ENCODE results near the gene PKP1.

The PKP1 gene

DNA sequence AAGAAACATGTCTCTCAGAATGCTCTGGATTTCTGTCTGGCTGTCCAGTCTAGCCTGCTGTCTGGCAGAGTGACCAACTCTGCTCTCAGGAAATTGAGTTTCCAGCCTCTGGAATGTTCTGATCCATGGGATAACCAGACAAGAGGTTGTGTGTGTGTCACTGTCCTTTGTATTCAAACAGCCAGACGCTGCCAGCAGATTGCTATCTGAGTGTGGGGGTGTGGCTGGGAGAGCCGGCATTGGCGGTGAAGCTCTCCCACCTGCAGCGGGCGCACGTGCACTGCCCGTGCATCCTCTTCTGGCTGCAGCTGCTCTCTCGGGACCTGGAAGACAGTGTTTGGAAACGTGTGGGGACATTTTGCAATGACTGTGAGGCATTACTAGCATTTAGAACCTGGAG, 26.1 kb downstream of the PKP1 start:
- no peak for DNase-seq (ENCODE audit: low read depth)

DNA sequence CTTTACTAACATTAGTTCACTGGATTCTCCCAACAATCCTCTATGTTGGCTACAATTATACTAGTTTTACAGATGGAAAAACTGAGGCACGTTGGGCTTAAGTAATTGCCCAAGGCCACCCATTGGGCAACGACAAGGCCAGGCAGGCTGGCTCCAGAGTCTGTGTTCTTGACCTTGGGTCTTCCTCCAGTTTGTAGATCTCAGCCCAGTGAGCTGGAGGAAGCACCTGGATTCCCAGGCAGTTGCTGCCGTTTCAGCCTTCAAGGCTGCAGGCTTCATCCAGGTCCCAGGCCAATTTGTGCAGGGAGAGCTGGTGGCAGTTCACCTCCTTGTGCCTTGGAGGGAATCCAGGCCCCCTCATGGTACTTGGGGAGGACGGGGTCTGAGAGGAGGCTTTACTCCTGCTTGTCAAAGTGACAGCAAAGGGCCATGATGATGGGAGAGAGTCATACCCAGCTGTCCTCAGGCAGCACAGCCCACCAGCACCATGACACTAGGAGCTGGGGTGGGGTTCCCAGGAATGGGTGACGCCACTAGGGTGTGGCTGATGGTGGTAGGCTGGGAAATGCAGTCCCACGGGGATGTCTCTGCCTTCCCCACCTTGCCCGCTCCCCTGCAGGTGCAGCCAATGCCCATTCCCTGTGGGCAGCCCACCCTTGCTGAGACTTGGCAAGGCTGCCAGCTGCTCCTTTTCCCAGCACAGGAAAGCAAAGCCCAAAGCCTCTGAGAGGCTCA, 27.1 kb downstream of the PKP1 start:
- DNase-seq (ENCODE audit: low read depth) = no peak

DNA sequence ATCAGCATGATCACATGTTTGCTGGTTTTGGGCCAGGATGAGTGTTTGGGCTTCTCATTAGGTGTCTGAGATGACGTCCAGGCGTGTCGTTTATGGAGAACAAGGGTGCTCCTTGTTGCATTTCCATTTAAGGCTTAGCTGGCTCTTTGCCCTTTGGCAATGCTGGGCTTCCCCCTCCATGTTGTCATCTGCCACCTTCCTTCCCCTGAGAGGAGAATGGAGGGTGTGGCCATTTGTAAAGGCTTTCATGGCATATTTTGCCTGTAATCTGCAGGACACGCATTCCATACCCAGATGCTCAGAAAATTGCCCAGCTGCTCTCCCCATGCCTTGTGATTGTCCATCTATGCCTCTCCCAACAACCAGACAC, 27.7 kb downstream of the PKP1 start:
- no peak for DNase-seq (ENCODE audit: low read depth)

DNA sequence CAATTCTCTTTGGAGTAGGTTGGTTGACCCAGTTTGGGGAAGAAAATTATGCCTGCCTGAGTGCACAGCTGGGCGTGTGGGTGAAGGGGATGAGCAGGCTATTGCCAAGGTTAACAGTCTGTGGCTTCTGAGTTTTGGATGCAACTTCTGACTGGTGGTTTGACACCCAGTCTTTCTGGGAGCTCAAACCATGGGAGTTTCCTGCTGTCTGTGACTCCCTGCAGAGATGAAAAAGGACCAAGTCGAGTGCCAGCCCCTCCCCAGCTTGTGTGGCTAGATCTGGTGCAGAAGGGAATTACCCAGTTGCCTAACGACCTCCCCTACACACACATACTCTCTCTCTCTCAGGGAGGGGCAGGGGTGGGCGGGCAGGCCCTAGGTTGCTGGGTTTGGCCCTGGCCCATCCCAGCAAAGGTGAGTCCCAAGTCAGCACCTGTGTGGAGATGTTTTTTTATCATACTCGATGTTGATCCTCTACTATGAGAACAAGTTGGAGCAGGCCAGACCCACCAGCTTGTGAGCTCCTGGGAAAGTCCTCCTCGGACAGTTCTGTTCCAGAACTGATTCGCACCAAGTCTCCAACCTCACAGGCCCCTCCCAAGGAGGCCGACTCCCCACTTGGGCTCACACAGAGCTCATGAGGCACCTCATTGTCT, 28.2 kb downstream of the PKP1 start:
- no peak for DNase-seq (ENCODE audit: low read depth)

DNA sequence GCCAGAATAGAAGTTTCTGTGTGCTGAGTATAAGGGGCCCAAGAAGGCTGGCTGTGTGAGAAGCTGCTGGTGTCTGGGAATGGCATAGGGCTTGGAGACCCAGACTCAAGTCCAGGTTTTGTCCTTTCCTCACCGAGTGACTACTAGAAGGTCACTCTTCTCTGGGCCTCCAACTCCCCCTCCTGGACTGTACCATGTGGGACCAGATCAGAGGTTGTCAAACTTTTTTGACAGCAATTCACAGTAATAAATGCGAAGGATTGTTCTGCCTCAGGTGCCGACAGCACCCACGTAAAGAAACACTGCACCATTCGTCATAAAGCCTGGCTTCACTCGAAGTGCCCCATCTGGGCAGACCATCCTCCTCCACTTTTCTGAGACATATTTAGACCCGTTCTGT, 29.0 kb downstream of the PKP1 start:
- DNase-seq (ENCODE audit: low read depth) = no peak

DNA sequence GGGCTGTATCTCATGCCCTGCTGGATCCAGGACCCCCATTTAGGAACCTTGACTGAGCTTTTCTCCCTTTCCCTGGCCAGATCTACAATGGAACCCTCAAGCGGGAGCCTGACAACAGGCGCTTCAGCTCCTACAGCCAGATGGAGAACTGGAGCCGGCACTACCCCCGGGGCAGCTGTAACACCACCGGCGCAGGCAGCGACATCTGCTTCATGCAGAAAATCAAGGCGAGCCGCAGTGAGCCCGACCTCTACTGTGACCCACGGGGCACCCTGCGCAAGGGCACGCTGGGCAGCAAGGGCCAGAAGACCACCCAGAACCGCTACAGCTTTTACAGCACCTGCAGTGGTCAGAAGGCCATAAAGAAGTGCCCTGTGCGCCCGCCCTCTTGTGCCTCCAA, 29.8 kb downstream of the PKP1 start:
- no peak for DNase-seq (ENCODE audit: low read depth)

DNA sequence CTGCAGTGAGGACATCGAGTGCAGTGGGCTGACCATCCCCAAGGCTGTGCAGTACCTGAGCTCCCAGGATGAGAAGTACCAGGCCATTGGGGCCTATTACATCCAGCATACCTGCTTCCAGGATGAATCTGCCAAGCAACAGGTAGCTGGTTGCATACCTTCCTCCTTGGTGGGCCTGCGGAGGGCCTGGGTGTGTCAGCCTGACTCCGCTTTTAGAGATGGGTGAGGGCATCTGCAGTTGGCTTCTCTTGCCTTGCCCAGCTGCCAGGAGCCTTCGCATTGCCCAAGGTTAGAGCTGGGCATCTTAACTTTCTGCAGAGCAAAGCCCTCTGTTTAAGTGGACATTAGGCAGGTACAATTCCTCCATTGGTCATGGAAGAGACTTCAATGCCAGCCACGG, 33.2 kb downstream of the PKP1 start:
- no peak for DNase-seq (ENCODE audit: low read depth)

DNA sequence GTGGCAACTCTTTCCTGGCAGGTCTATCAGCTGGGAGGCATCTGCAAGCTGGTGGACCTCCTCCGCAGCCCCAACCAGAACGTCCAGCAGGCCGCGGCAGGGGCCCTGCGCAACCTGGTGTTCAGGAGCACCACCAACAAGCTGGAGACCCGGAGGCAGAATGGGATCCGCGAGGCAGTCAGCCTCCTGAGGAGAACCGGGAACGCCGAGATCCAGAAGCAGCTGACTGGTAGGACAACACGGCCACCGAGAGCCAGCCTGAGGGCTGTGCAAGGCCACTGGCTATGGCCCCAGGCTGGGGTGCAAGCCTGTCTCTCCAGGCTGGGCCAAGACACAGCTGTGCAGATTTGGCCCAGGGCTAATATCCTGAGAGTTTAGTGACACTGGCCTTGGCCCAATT, 34.2 kb downstream of the PKP1 start:
- DNase-seq (ENCODE audit: low read depth) = no peak

DNA sequence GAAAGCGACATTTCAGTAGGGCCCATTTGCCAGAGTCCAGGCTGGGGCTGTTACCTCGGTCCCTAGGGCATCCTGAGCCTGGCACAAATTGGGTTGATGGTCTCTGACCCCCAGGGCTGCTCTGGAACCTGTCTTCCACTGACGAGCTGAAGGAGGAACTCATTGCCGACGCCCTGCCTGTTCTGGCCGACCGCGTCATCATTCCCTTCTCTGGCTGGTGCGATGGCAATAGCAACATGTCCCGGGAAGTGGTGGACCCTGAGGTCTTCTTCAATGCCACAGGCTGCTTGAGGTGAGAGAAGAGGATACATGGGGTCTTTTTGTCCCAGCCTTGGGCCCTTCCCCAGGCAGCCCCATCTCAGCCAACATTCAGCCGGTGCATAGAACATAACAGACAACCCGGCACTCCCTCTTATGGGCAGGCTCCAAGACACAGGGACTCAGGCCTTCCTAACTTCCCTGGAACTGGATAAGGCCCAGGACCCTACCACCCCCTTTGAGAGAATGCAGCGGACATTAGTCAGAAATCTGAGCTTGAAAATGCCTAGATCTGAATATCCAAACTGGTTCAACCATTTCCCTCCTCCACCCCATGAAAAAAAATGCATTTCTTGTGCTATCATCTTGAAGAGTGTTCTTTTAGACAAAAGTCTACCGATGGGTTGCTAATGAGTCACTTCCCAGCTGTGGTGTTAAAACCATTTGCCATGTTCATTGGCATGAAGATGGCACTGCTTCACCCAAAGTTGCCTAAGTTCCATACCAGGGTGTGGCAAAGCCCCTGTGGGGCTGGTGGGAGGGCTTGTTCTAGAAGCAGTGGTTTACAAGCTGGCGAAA, 35.4 kb downstream of the PKP1 start:
- DNase-seq (ENCODE audit: low read depth) = no peak

DNA sequence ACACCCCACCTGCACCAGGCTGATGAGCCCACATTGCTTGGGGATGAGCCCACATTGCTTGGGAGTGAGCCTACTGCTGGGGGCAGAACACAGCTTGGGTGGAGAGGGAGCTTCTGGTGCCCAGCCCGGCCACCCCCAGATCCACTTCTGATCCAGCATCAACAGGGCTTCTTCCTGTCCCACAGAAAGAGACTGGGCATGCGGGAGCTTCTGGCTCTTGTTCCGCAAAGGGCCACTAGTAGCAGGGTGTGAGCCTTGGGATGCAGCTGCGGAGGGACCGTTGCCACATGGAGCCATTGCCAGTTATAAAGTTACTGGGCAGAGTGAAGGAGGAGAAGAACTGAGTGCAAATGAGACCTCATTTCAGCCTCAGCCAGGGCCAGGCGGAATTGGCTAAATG, 36.3 kb downstream of the PKP1 start:
- DNase-seq (ENCODE audit: low read depth) = no peak

DNA sequence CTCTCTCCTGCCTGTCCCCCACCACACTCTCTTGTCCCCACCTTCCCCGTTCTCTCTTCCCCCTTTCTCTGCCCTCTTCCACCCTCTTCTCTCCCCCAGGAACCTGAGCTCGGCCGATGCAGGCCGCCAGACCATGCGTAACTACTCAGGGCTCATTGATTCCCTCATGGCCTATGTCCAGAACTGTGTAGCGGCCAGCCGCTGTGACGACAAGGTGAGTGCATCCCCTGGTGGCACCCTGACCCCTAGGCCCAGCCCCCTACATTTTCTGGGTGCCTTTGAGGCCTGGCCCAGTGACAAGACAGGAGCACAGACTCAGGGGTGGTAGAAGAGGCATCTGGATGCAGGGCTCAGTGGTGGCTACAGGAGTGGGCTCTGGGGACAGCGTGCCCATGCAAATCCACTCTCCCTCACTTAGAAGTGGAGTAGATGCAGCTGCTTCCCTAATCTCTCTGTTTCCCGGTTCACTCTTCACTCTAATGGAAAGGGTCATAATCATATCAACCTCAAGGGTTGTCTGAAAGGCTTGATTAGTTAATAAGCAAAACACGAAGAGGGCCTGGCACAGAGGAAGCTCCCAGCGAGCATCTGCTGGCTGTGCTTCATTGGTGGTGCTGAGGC, 37.0 kb downstream of the PKP1 start:
- no peak for DNase-seq (ENCODE audit: low read depth)

DNA sequence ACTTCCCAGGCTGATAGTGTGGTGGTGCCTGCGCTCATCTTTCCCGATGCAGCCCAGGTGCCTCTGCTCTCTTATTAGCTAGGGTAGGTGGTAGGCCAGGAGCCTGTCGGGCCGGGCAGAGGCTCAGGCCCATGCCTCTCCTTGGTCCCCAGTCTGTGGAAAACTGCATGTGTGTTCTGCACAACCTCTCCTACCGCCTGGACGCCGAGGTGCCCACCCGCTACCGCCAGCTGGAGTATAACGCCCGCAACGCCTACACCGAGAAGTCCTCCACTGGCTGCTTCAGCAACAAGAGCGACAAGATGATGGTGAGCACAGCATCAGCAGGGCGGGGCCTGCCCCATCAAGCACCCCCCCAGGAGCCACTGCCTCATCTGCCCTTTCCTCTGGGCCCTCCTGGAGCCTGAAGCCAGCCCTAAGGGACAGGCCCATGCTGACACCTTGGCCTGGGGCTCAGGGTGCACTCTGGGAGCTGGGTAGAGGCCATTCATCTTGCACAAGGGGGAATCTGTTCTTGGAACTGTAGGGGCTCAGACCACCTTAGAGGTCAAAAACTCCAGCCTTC, 38.6 kb downstream of the PKP1 start:
- DNase-seq (ENCODE audit: low read depth) = no peak

DNA sequence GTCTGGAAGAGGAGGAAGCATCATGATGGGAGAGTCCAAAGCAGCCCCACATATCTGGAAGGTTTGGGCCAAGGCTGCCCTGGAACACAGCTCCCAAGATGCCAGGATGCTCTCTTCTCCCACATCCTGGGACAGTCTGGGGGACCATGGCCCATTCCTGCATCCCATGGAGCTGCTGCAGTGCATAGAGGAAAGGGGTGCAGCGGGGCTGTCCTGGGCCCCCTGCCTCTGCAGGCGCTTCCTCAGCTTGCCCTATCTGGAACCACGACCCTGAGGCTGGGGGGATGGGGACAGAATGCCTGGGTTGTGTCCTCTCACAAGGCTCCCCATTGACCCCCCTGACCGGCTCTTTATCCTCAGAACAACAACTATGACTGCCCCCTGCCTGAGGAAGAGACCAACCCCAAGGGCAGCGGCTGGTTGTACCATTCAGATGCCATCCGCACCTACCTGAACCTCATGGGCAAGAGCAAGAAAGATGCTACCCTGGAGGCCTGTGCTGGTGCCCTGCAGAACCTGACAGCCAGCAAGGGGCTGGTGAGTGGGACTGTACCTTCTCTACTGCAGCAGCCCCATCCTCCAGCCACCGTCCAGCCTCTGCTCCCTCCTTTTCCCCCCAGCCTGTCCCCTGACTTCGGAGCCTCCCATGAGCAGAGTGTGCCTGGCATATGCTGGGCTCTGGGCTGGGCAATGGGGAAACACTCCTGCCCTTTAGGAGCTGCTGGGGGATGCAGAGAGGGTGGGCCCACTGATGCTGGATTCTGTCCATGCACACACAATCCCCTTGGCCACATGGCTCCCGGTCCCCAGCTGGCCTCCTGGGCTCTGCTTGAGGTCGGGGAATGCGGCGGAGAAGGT, 39.6 kb downstream of the PKP1 start:
- DNase-seq (ENCODE audit: low read depth) = no peak

DNA sequence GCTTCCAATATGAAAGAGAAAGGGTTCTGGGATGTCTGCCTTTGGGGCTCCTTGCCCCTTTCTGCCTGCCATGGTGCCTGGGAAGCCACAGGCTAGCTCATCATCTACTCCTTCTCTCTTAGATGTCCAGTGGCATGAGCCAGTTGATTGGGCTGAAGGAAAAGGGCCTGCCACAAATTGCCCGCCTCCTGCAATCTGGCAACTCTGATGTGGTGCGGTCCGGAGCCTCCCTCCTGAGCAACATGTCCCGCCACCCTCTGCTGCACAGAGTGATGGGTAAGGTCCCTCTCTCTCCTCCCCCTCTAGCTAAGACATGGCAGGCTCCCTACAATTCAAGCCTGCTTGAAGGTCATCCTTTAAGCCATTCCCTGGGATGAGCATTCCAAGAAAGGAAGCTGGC, 41.0 kb downstream of the PKP1 start:
- no peak for DNase-seq (ENCODE audit: low read depth)

DNA sequence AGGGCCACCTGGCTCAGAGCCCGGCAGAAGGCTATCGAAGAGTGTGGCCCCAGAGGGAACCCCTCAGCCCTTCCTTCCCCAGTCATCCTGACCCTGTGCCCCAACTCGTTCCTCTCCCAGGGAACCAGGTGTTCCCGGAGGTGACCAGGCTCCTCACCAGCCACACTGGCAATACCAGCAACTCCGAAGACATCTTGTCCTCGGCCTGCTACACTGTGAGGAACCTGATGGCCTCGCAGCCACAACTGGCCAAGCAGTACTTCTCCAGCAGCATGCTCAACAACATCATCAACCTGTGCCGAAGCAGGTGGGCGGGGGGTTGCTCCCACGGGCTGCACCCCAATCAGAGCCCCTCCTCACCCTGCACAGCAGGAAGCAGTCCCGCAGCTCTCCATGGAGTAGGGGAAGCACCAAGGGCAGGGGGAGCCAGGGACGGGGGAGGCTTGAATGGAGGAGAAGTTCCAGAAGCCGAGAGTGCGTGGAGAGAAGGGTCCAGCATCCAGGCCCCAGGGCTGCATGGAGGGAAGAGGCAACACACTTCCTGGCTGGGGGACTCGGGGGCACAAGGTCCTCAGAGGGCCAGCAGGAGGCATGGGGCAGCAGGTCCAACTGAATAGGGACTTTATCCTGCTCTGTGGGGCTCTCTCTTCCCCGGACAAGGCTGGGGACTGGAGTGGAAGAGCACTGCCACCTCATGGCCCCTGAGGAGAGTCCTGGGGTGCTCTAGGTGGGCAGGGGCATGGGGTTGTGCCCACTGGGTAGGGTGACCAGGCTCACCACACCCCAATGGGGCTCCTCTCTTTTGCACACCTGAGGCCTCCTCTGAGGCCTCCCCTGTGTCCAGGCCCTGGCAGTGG, 41.7 kb downstream of the PKP1 start:
- DNase-seq (ENCODE audit: low read depth) = no peak

DNA sequence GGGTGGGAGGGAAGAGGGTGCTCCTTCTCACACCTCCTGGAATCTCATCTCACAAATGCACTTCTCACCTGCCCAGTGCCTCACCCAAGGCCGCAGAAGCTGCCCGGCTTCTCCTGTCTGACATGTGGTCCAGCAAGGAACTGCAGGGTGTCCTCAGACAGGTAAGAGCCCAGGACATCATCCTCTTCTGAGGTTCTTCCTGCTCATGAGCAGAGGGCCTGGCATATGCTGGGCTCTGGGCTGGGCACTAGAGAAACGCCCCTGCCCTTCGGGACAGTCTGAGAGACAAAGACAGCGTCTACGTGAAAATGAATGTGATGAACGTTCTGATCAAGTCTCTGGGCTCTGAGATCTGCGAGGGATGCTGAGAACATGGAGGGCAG, 42.4 kb downstream of the PKP1 start:
- no peak for DNase-seq (ENCODE audit: low read depth)

DNA sequence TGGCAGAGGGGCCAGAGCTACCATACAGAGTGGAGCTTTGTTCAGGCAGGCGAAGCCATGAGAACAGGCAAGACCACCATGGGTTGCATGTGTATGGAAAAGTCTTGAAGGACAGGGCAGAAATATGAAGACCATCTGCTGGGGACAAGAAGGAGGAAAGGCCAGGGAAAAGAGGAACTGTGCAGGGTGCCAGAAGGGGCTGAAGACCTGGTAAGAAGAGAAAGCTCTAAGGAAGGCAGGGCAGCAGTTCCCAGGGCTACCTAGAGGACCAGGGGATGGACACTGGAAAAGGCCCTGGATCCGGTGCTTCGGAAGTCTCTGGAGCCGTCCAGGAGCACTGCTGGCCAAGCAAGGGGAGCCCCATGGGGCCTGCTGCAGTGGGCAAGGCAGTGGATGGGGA, 43.4 kb downstream of the PKP1 start:
- no peak for DNase-seq (ENCODE audit: low read depth)

DNA sequence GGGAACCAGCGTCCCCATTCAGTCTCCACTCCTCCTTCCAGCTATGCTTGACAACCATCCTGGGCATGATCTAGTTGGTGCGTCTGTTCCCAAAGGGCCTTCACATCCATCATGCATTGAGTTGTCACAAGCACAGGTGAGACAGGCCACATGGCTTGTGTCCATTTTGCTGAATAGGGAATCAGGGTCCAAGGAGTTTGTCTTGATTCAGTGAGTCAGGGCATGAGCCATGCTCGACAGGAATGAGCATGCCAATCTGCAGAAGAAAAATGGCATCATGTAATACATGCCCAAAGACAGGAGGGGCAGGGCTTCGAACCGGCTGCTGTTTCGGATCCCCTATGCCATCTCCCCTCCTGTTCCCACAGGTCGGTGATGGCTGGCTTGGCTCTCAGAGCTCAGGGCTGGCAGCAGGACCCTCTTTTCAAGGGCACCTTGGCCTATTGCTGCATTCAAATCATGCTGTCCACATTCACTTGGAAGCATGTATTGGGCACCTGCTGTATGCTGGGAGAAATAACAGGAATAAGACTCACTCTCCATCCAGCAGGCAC, 44.5 kb downstream of the PKP1 start:
- DNase-seq (ENCODE audit: low read depth) = no peak

DNA sequence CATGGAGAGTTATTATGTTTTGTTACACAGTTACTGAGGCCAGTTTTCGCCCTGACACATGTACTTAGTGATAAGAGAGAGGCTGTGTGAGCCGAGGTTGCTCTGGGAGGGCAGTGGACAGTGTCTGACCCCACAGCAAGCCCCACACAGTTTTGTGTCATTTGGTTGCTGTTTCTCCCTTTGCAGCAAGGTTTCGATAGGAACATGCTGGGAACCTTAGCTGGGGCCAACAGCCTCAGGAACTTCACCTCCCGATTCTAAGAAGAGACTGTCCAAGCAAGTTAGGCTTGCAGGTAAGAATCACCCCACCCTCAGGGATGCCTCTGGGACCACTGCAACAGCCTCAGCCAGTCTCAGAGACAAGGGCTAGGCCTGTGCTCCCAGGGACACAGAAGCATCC, 45.3 kb downstream of the PKP1 start:
- DNase-seq (ENCODE audit: low read depth) = no peak

DNA sequence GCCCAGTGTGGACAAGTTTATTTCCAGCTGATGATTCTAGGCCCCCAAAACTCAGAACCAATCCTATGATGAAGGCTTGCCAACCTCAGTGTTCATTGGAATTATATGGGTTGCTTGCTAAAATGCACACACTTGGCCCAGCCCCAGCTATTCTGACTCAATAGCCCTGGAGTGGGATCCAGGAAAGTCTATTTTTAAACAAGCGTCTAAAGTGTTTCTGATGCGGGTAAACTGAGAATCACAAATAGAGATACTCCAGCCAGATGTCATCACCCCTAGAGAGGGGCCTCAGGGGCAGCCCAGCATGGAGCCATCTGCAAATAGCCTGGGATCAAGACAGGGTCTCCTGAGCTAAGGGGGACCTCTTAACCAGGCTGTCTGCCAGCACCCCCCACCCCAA, 46.0 kb downstream of the PKP1 start:
- no peak for DNase-seq (ENCODE audit: low read depth)

All from activated T-helper 9 cell treated with anti-CD3 and anti-CD28 coated beads, Interleukin-2, amount 50 U/mL, for 16 hours (primary cell).